ENCODE results near the gene SC5D. TPM values are rescaled to one million over a fixed set of nuclear protein-coding genes. Genes with fewer than 3 reads are reported as not detected.

Gene SC5D
- total RNA-seq, 1 donor: 63.7 TPM

DNA sequence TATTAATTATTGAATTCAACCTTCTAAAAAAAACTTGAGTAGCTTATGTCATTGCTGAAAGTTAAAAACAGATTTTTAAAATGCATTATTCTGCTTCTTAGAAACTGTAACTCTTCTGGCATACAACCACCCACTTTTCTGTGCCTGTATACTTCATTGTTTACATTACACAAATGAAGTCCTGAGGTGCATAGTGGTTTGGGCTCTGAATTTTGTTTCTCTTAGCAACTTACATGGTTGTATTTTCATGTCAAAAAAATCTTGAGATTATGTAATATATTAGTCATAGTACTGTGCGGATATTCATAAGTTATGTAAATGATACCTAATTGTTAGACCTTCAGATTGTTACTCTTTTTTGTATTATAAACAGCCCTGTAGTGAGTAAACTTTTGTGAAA, 12.2 kb downstream of the SC5D start:
- Histone ChIP-seq H3K4me2 (ENCODE audit: insufficient read depth, low read length) (no peak overlapping the region), H2AFZ (ENCODE audit: low read length) (no peak overlapping the region), H3K27ac (ENCODE audit: low read depth, low read length) (no peak overlapping the region), H3K27me3 (ENCODE audit: insufficient read depth, low read length) (no peaks in the 10 kb centered on the region), H3K4me1 (ENCODE audit: insufficient read depth, low read length) (no peaks in the 10 kb centered on the region), H3K4me3 (ENCODE audit: insufficient read depth, low read length) (no peak overlapping the region), H4K20me1 (ENCODE audit: insufficient read depth, low read length) (peaks cover 6% of the 10 kb centered on the region), H3K9me3 (ENCODE audit: low read depth, low read length) (no peaks in the 10 kb centered on the region), H3K79me2 (ENCODE audit: insufficient read depth, low read length) (peaks cover 31% of the 10 kb centered on the region), H3K36me3 (ENCODE audit: insufficient read depth, low read length) (peaks cover 27% of the 10 kb centered on the region)
- TF ChIP-seq, protein P1, sequence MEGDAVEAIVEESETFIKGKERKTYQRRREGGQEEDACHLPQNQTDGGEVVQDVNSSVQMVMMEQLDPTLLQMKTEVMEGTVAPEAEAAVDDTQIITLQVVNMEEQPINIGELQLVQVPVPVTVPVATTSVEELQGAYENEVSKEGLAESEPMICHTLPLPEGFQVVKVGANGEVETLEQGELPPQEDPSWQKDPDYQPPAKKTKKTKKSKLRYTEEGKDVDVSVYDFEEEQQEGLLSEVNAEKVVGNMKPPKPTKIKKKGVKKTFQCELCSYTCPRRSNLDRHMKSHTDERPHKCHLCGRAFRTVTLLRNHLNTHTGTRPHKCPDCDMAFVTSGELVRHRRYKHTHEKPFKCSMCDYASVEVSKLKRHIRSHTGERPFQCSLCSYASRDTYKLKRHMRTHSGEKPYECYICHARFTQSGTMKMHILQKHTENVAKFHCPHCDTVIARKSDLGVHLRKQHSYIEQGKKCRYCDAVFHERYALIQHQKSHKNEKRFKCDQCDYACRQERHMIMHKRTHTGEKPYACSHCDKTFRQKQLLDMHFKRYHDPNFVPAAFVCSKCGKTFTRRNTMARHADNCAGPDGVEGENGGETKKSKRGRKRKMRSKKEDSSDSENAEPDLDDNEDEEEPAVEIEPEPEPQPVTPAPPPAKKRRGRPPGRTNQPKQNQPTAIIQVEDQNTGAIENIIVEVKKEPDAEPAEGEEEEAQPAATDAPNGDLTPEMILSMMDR (IDR thresholded peaks at IDR 0.05; ENCODE audit: extremely low read depth, low read depth, low read length): no peak
- DNase-seq (ENCODE audit: insufficient read length, low spot score, missing footprints): no peak

DNA sequence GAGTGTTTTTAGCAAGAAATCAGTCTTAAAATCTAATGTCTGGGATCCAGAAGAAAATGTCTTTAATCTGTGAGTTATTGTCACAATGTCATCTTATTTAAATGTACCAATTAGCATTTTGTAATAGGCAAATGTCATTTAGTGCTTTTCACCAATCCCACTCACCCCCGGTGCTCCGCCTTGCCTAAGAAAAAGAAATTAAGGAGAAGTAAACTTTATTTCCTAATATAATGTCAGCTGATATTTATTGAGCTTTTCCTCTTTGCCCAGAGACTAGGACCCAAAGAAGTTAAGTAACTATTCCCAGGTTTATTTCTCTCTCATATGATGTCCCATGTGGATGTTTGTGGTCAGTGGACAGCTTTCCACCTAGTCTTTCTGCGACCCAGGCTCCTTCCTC, 16.2 kb downstream of the SC5D start:
- H3K27me3 ChIP-seq (ENCODE audit: insufficient read depth, low read length): no peaks in the 10 kb centered on the region
- no peaks in the 10 kb centered on the region for H3K79me2 ChIP-seq (ENCODE audit: insufficient read depth, low read length)
- TF ChIP-seq, protein P1 (IDR thresholded peaks at IDR 0.05; ENCODE audit: extremely low read depth, low read depth, low read length): no peak

DNA sequence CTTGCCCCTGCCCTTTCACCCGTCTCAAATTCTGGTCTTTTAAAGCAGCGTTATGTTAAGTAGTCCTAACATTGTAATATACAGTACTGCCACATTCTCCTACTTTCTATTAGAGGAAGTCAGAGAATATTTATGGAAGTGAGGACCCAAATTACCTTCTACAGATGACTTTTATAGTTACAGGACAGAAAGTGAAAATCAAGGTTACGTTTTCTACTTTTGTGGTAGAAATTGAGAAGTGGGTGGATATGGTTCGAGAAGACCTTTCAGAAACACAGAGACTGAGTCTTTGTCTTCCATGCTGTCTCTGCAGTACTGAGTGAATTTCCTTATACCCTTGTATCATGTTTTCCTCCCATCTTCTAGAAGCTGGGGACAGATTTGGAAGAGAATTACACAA, 17.1 kb downstream of the SC5D start:
- no peaks in the 10 kb centered on the region for H3K79me2 ChIP-seq (ENCODE audit: insufficient read depth, low read length)
- H3K4me2 ChIP-seq (ENCODE audit: insufficient read depth, low read length): no peak overlapping the region
- no peak overlapping the region for H3K4me3 ChIP-seq (ENCODE audit: insufficient read depth, low read length)
- no peak for DNase-seq (ENCODE audit: insufficient read length, low spot score, missing footprints)
- no peak overlapping the region for H2AFZ ChIP-seq (ENCODE audit: low read length)
- H3K27me3 ChIP-seq (ENCODE audit: insufficient read depth, low read length): no peaks in the 10 kb centered on the region
- no peak overlapping the region for H3K27ac ChIP-seq (ENCODE audit: low read depth, low read length)
- TF ChIP-seq, protein P1 (IDR thresholded peaks at IDR 0.05; ENCODE audit: extremely low read depth, low read depth, low read length): no peak
- peaks cover 23% of the 10 kb centered on the region for H3K36me3 ChIP-seq (ENCODE audit: insufficient read depth, low read length)
- H3K9me3 ChIP-seq (ENCODE audit: low read depth, low read length): no peaks in the 10 kb centered on the region
- no peaks in the 10 kb centered on the region for H4K20me1 ChIP-seq (ENCODE audit: insufficient read depth, low read length)
- H3K4me1 ChIP-seq (ENCODE audit: insufficient read depth, low read length): no peaks in the 10 kb centered on the region

More for the DNA sequence above, 16.2 kb downstream of the SC5D start:
- no peak for DNase-seq (ENCODE audit: insufficient read length, low spot score, missing footprints)
- Histone ChIP-seq H3K36me3 (ENCODE audit: insufficient read depth, low read length) (peaks cover 27% of the 10 kb centered on the region), H3K27ac (ENCODE audit: low read depth, low read length) (no peak overlapping the region), H3K4me2 (ENCODE audit: insufficient read depth, low read length) (no peak overlapping the region), H4K20me1 (ENCODE audit: insufficient read depth, low read length) (no peaks in the 10 kb centered on the region), H3K4me1 (ENCODE audit: insufficient read depth, low read length) (no peaks in the 10 kb centered on the region), H3K4me3 (ENCODE audit: insufficient read depth, low read length) (no peak overlapping the region), H2AFZ (ENCODE audit: low read length) (no peak overlapping the region), H3K9me3 (ENCODE audit: low read depth, low read length) (no peaks in the 10 kb centered on the region)

DNA sequence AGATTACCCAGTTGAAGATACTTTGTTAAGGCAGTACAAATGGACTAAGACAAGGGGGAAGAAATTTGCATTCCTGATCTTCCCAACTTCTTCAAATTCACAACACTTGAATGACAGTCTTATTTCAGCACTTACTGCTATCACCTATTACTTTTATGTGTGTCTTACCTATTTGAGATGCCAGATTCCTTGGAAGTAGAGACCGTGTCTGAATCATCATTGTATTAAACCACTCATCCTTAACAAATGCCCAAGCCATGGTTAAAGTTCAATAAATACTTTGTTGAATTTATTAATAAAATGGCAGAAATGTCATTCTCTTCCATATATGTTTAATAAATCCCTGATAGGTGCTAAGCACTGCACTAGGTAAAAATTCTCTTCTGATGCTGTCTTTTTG, 18.3 kb downstream of the SC5D start:
- TF ChIP-seq, protein P1 (IDR thresholded peaks at IDR 0.05; ENCODE audit: extremely low read depth, low read depth, low read length): no peak
- DNase-seq (ENCODE audit: insufficient read length, low spot score, missing footprints): no peak

More for the DNA sequence above, 18.3 kb downstream of the SC5D start:
- no peaks in the 10 kb centered on the region for H3K27me3 ChIP-seq (ENCODE audit: insufficient read depth, low read length)
- H3K27ac ChIP-seq (ENCODE audit: low read depth, low read length): no peak overlapping the region
- no peak overlapping the region for H2AFZ ChIP-seq (ENCODE audit: low read length)
- H3K4me2 ChIP-seq (ENCODE audit: insufficient read depth, low read length): no peak overlapping the region
- no peaks in the 10 kb centered on the region for H4K20me1 ChIP-seq (ENCODE audit: insufficient read depth, low read length)
- no peaks in the 10 kb centered on the region for H3K4me1 ChIP-seq (ENCODE audit: insufficient read depth, low read length)
- H3K79me2 ChIP-seq (ENCODE audit: insufficient read depth, low read length): no peaks in the 10 kb centered on the region
- H3K4me3 ChIP-seq (ENCODE audit: insufficient read depth, low read length): no peak overlapping the region
- H3K9me3 ChIP-seq (ENCODE audit: low read depth, low read length): no peaks in the 10 kb centered on the region
- H3K36me3 ChIP-seq (ENCODE audit: insufficient read depth, low read length): peaks cover 19% of the 10 kb centered on the region
